ENCODE results near the gene GRID1. TPM values are rescaled to one million over a fixed set of nuclear protein-coding genes. Genes with fewer than 3 reads are reported as not detected.

Gene GRID1
- total RNA-seq, 1 experiment from 2014 or later = 0.37 TPM

- no peak for TF ChIP-seq FOXP1 (CRISPR knock-in tag; IDR thresholded peaks at IDR 0.05; ENCODE audit: borderline replicate concordance)
- no peak for TF ChIP-seq CREM (CRISPR knock-in tag; IDR thresholded peaks at IDR 0.05)
These were observed 105.1 kb downstream of the GRID1 start (continued) for GRCh38 chr10:86261470-86261869.

GRCh38 chr10:86260564-86260963 lies 106.0 kb downstream of the GRID1 start:
- TF ChIP-seq AFF4 (CRISPR knock-in tag; IDR thresholded peaks at IDR 0.05; ENCODE audit: borderline replicate concordance) (no peak), ZNF671 (CRISPR knock-in tag; IDR thresholded peaks at IDR 0.05) (no peak), ZBTB43 (CRISPR knock-in tag; IDR thresholded peaks at IDR 0.05) (no peak), ZNF121 (CRISPR knock-in tag; IDR thresholded peaks at IDR 0.05) (no peak), ZNF416 (CRISPR knock-in tag; IDR thresholded peaks at IDR 0.05) (no peak), ZNF138 (CRISPR knock-in tag; conservative IDR thresholded peaks at IDR 0.05) (no peak), GABPB1 (CRISPR knock-in tag; IDR thresholded peaks at IDR 0.05) (no peak), ATF3 (CRISPR knock-in tag; conservative IDR thresholded peaks at IDR 0.05) (no peak), ZNF263 (CRISPR knock-in tag; IDR thresholded peaks at IDR 0.05; ENCODE audit: low read depth) (no peak), MXD4 (CRISPR knock-in tag; IDR thresholded peaks at IDR 0.05; ENCODE audit: borderline replicate concordance) (no peak), SP1 (CRISPR knock-in tag; conservative IDR thresholded peaks at IDR 0.05) (no peak), FOXK1 (CRISPR knock-in tag; IDR thresholded peaks at IDR 0.05) (no peak), OVOL2 (CRISPR knock-in tag; IDR thresholded peaks at IDR 0.05; ENCODE audit: borderline replicate concordance) (no peak)

GRCh38 chr10:86259901-86260562 lies 106.6 kb downstream of the GRID1 start:
- TF ChIP-seq ETV6 (CRISPR knock-in tag; IDR thresholded peaks at IDR 0.05) = no peak

More at GRCh38 chr10:86260564-86260963, 106.0 kb downstream of the GRID1 start:
- POLR2A ChIA-PET = no interaction called here
- CTCF ChIA-PET = interaction anchor here (1.0 to 4.8 kb wide), 7 partner anchors 28 to 101 kb away, joined by 4 to 37 read pairs (median 20); no protein-coding TSS in a partner anchor
- peaks cover 4% of the 10 kb centered on the region; the same call in 1 of the 2 replicates for H3K27me3 Mint-ChIP-seq (ENCODE audit: low read depth)
- no peak for ATAC-seq
- H3K4me3 Mint-ChIP-seq = no peak overlapping the region
- H3K27ac Mint-ChIP-seq = no peak overlapping the region
- peaks cover 20% of the 10 kb centered on the region for H3K4me1 Mint-ChIP-seq
- H3K9me3 Mint-ChIP-seq = 0 out of 2 replicates have a peak, but pooled peaks cover 3% of the 10 kb centered on the region
- DNase-seq (ENCODE audit: low spot score) = no peak
- H3K36me3 Mint-ChIP-seq = no peaks in the 10 kb centered on the region

More at GRCh38 chr10:86259901-86260562, 106.6 kb downstream of the GRID1 start:
- POLR2A ChIA-PET = no interaction called here
- peaks cover 20% of the 10 kb centered on the region for H3K4me1 Mint-ChIP-seq
- ATAC-seq = no peak
- H3K4me3 Mint-ChIP-seq = no peak overlapping the region
- CTCF ChIA-PET = interaction anchor here (1.0 to 4.8 kb wide), 7 partner anchors 29 to 128 kb away, joined by 3 to 37 read pairs (median 20); no protein-coding TSS in a partner anchor
- peaks cover 4% of the 10 kb centered on the region; the same call in 1 of the 2 replicates for H3K27me3 Mint-ChIP-seq (ENCODE audit: low read depth)
- DNase-seq (ENCODE audit: low spot score) = no peak
- H3K36me3 Mint-ChIP-seq = no peaks in the 10 kb centered on the region
- 0 out of 2 replicates have a peak, but pooled peaks cover 3% of the 10 kb centered on the region for H3K9me3 Mint-ChIP-seq
- no peak overlapping the region for H3K27ac Mint-ChIP-seq

Measured in WTC11 (cell line).